22Rv1 (cell line): Measurements from ENCODE around the gene CLIC5.

Experiments
- CTCF ChIP-seq: fragments of 450-650 bp; IDR thresholded peaks from 2 replicates; pipeline ENCODE4 v1.5.1; 2017; ENCODE audit warnings: mild to moderate bottlenecking
- ZFX ChIP-seq: fragments of 450-650 bp; IDR thresholded peaks from 2 replicates; pipeline ENCODE4 v1.6.1; 2017; ENCODE audit warnings: antibody characterized with exemption, borderline replicate concordance

GRCh38 chr6:46052479-46052878 lies 36.8 kb upstream of the CLIC5 start:
- TF ChIP-seq CTCF = no peak
- TF ChIP-seq ZFX = no peak
